Testis (tissue), 2 donors: ENCODE results near the gene SDF2L1.

Experiments used
- POLR2A ChIP-seq: fragments of 450-650 bp; IDR thresholded peaks from one replicate; pipeline ENCODE4 v1.6.1; 2017; ENCODE audit warnings: antibody characterized with exemption, mild to moderate bottlenecking, moderate library complexity
- TF ChIP-seq, protein P1 (sequence below), 3 experiments: fragments of 450-650 bp in 2 of 3; fragments of 200-600 bp in 1 of 3; sonication (generic) in 1 of 3; IDR thresholded peaks; one replicate each; pipeline ENCODE4 v1.5.1; 2016 to 2019; ENCODE audit warnings: antibody characterized with exemption in 3 of 3, mild to moderate bottlenecking in 2 of 3, moderate library complexity in 1 of 3

GRCh38 chr22:21686634-21687393, 44.7 kb downstream of the SDF2L1 start:
- TF ChIP-seq, protein P1, sequence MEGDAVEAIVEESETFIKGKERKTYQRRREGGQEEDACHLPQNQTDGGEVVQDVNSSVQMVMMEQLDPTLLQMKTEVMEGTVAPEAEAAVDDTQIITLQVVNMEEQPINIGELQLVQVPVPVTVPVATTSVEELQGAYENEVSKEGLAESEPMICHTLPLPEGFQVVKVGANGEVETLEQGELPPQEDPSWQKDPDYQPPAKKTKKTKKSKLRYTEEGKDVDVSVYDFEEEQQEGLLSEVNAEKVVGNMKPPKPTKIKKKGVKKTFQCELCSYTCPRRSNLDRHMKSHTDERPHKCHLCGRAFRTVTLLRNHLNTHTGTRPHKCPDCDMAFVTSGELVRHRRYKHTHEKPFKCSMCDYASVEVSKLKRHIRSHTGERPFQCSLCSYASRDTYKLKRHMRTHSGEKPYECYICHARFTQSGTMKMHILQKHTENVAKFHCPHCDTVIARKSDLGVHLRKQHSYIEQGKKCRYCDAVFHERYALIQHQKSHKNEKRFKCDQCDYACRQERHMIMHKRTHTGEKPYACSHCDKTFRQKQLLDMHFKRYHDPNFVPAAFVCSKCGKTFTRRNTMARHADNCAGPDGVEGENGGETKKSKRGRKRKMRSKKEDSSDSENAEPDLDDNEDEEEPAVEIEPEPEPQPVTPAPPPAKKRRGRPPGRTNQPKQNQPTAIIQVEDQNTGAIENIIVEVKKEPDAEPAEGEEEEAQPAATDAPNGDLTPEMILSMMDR (IDR thresholded peaks at IDR 0.05): no peak
- no peak for TF ChIP-seq POLR2A
